Heart left ventricle (tissue), 13 donors: ENCODE results near the gene ARHGEF40.

ENCODE experiments used
- POLR2A ChIP-seq, 2 donors: fragments of 450-650 bp; IDR thresholded peaks; one replicate each; pipeline ENCODE4 v1.6.1; 2017; ENCODE audit warnings: antibody characterized with exemption in 2 of 2, mild to moderate bottlenecking in 2 of 2, moderate library complexity in 2 of 2
- TF ChIP-seq, protein P1 (sequence below), 12 donors: fragments of 200-600 bp; sonication (generic) in 4 of 12; IDR thresholded peaks; one replicate each; pipeline versions ENCODE4 v1.5.0 to v1.8.0; 2018 to 2022; ENCODE audit warnings: antibody characterized with exemption in 12 of 12, mild to moderate bottlenecking in 5 of 12
- donor health status: ischemic (EF 13 %, LVEDD 7.1; RV severe dilation, severe dysfunction).
- donor health status: DM: no; HTN: yes; CAD: no.
- donor health status: DM: no; HTN: no; CAD: no.
- donor health status: ischemic (EF 25% LVEDD 6.9; RV normal size, moderate dysfunction).
- donor health status: ischemic (EF 25% LVEDD 5.7; RV mildly dilated, moderate dysfunction).
- donor health status: ischemic (EF 35%, LVEDD 5.7; RV mildly dilated, moderate dysfunction).
- donor health status: nonischemic (EF 11% LVEDD 7.7; RV severe dilation, severe dysfunction).
- donor health status: DM: yes; HTN: yes; CAD: no.
- donor health status: PGD.
- donor health status: ischemic (EF 29% LVEDD 5.4; RV normal size, mild dysfunction).
- donor health status: nonischemic (EF 23%, LVEDD 6.1; RV moderate dilation, normal function).

DNA sequence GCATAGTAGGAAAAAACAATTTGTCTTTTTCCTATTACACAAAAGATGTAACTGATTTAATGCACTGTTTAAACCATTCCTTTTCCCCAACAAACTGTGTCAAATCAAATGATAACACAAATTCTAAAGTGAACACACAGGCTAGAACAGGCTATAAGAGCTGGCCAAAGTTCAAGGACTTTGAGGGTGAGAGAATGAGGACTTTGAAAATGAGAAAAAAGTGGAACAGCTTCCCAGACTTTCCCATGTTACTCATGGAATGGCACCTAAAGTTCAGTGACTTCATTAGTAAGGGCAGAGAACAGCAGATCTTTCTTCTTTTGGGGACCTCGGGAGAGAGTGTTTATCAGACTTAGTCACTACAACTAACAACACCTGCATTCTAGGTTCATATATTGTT lies 53.3 kb downstream of the ARHGEF40 start:
- TF ChIP-seq, protein P1, sequence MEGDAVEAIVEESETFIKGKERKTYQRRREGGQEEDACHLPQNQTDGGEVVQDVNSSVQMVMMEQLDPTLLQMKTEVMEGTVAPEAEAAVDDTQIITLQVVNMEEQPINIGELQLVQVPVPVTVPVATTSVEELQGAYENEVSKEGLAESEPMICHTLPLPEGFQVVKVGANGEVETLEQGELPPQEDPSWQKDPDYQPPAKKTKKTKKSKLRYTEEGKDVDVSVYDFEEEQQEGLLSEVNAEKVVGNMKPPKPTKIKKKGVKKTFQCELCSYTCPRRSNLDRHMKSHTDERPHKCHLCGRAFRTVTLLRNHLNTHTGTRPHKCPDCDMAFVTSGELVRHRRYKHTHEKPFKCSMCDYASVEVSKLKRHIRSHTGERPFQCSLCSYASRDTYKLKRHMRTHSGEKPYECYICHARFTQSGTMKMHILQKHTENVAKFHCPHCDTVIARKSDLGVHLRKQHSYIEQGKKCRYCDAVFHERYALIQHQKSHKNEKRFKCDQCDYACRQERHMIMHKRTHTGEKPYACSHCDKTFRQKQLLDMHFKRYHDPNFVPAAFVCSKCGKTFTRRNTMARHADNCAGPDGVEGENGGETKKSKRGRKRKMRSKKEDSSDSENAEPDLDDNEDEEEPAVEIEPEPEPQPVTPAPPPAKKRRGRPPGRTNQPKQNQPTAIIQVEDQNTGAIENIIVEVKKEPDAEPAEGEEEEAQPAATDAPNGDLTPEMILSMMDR (IDR thresholded peaks at IDR 0.05) = no peak
- TF ChIP-seq POLR2A (IDR thresholded peaks at IDR 0.05) = no peak
